Tibial artery (tissue), 4 donors: ENCODE measurements around the gene CALHM1.

ENCODE experiments used
- DNase-seq, 2 donors: peaks; one replicate each; pipeline ENCODE4 v3.0.0-alpha.2; 2019
- H3K27ac ChIP-seq, 2 donors: fragments of 200-600 bp; sonication (generic) in 1 of 2; 1 replicate in 1 of 2; 2 replicates in 1 of 2; pipeline ENCODE4 v1.5.1; 2018 to 2019; ENCODE audit warnings: mild to moderate bottlenecking in 1 of 2
- H3K27me3 ChIP-seq, 2 donors: fragments of 200-600 bp; sonication (generic) in 1 of 2; one replicate each; pipeline versions ENCODE4 v1.5.1 to v1.6.0; 2016 to 2019
- H3K36me3 ChIP-seq, 3 donors: fragments of 200-600 bp; sonication (generic) in 2 of 3; one replicate each; pipeline ENCODE4 v1.5.1; 2016 to 2019; ENCODE audit warnings: mild to moderate bottlenecking in 2 of 3
- H3K4me1 ChIP-seq, 4 donors: fragments of 200-600 bp; sonication (generic) in 2 of 4; 1 replicate in 3 of 4; 2 replicates in 1 of 4; pipeline ENCODE4 v1.5.1; 2016 to 2019
- H3K4me3 ChIP-seq, 2 donors: fragments of 200-600 bp; sonication (generic) in 1 of 2; 1 replicate in 1 of 2; 2 replicates in 1 of 2; pipeline ENCODE4 v1.5.1; 2018 to 2019; ENCODE audit warnings: mild to moderate bottlenecking in 2 of 2
- H3K9me3 ChIP-seq, 3 donors: fragments of 200-600 bp; sonication (generic) in 1 of 3; one replicate each; pipeline ENCODE4 v1.5.1; 2016 to 2019
- CTCF ChIP-seq, 2 experiments: fragments of 200-600 bp in 1 of 2; fragments of 450-650 bp in 1 of 2; IDR thresholded peaks; one replicate each; pipeline ENCODE4 v1.5.1; 2017 to 2019; ENCODE audit warnings: antibody characterized with exemption in 2 of 2, mild to moderate bottlenecking in 1 of 2, moderate library complexity in 1 of 2
- intact Hi-C: fragments of 100-400 bp; cut with DNase I; formaldehyde crosslinking; loops from one replicate; pipeline ENCODE4 v1.15.0; 2023; ENCODE audit warnings: low total_unique reads

Gene CALHM1

DNA sequence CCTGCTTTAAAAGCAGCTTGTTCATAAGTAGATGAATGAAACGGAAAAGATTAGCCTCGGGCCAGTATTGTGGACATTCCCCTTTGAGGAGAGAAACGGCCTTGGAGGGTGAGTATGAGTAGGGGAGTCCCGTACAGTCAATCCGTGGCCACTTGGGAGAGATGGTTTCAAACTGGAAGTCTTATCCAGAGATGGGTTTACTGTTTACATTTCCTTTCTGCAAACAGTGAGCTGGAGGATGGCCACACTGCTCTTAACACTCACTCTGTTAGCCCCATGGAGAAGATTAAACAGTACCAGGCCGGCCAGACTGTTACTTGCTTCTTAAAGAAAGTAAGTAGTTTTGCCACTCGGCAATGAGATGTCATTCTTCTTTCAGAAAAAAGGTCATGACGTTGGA lies 26.8 kb downstream of the CALHM1 start:
- Histone ChIP-seq H3K36me3 (peaks cover 18 to 95% (median 45%) of the 10 kb centered on the region in 3 donors), H3K9me3 (no peaks in the 10 kb centered on the region), H3K4me3 (no peak overlapping the region), H3K27ac (no peak overlapping the region), H3K4me1 (no peaks in the 10 kb centered on the region), H3K27me3 (no peaks in the 10 kb centered on the region)
- TF ChIP-seq CTCF (IDR thresholded peaks at IDR 0.05): no peak
- intact Hi-C loops: no loop called here
- peak in 1 of 2 donors; percentile 1 for DNase-seq

GRCh38 chr10:103429647-103430046 lies 29.1 kb downstream of the CALHM1 start:
- no peak for TF ChIP-seq CTCF (IDR thresholded peaks at IDR 0.05)
- no peaks in the 10 kb centered on the region for H3K4me1 ChIP-seq
- intact Hi-C loops: no loop called here
- H3K27ac ChIP-seq: no peak overlapping the region
- peaks cover 32 to 98% (median 39%) of the 10 kb centered on the region in 3 donors for H3K36me3 ChIP-seq
- no peaks in the 10 kb centered on the region for H3K27me3 ChIP-seq
- DNase-seq: peak in 1 of 2 donors; percentile 2
- H3K9me3 ChIP-seq: no peaks in the 10 kb centered on the region
- no peak overlapping the region for H3K4me3 ChIP-seq

DNA sequence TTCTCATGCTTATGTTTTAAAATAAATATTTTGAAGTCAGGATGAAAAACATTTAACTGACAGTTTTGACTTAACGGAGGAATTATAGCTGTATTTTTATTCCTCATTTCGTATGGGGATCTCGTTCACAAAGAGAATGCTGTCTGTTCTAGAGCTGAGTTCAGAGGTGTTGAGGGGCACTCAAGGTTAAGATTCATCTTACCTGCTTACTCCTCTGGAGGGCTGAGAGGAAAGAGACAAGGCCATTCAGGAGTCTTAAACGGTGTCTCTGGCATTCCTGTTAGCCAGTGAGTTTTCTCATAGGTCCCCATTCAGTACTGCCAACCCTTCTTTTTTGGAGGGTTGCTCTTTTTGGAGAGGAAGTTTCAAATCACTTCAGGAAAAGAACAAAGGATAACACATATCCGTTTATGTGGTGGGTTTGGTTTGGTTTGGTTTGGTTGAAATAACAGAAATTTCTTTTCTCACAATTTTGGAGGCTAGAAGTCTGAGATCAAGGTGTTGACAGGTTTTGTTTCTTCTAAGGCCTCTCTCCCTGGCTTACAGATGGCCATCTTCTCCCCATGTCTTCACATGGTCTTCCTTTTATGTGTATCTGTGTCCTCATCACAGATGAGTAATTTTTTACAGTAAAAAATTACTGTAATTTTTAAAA lies 29.6 kb downstream of the CALHM1 start:
- TF ChIP-seq CTCF (IDR thresholded peaks at IDR 0.05): no peak
- no peak for DNase-seq
- intact Hi-C loops: no loop called here
- H3K9me3 ChIP-seq: no peaks in the 10 kb centered on the region
- H3K27ac ChIP-seq: no peak overlapping the region
- H3K27me3 ChIP-seq: no peaks in the 10 kb centered on the region
- H3K4me1 ChIP-seq: no peaks in the 10 kb centered on the region
- H3K36me3 ChIP-seq: peaks cover 36 to 98% (median 37%) of the 10 kb centered on the region in 3 donors
- H3K4me3 ChIP-seq: no peak overlapping the region

GRCh38 chr10:103427866-103428265 lies 30.8 kb downstream of the CALHM1 start:
- no peak for TF ChIP-seq CTCF (IDR thresholded peaks at IDR 0.05)
- no peak overlapping the region for H3K27ac ChIP-seq
- H3K27me3 ChIP-seq: no peaks in the 10 kb centered on the region
- no peaks in the 10 kb centered on the region for H3K4me1 ChIP-seq
- no peaks in the 10 kb centered on the region for H3K9me3 ChIP-seq
- peaks cover 41 to 98% (median 49%) of the 10 kb centered on the region in 3 donors for H3K36me3 ChIP-seq
- intact Hi-C loops: no loop called here
- DNase-seq: peak in 1 of 2 donors; percentile 17
- no peak overlapping the region for H3K4me3 ChIP-seq

- Histone ChIP-seq H3K27me3 (no peaks in the 10 kb centered on the region), H3K27ac (no peak overlapping the region), H3K36me3 (peaks cover 61 to 100% (median 73%) of the 10 kb centered on the region in 3 donors), H3K4me1 (no peaks in the 10 kb centered on the region), H3K9me3 (no peaks in the 10 kb centered on the region), H3K4me3 (no peak overlapping the region)
- TF ChIP-seq CTCF (IDR thresholded peaks at IDR 0.05): no peak
- no peak for DNase-seq
- intact Hi-C loops: no loop called here
Measured at GRCh38 chr10:103423748-103424147, 35.0 kb downstream of the CALHM1 start.
